HEK293T (cell line): ENCODE results near the gene ZNF236.
A peak's percentile ranks its signal among the peaks of the same experiment; 100 is the strongest.

Source experiments
- CTCF ChIA-PET: fragments of 350-600 bp; formaldehyde crosslinking; extraction: SDS; loops from one replicate; lab custom pipeline; 2021; ENCODE audit warnings: antibody characterized with exemption, inconsistent platforms; lab: Yijun Ruan, JAX
- POLR2A ChIA-PET: fragments of 350-600 bp; formaldehyde crosslinking; extraction: SDS; loops from one replicate; lab custom pipeline; 2020; ENCODE audit warnings: antibody characterized with exemption, inconsistent platforms; lab: Yijun Ruan, JAX
- DNase-seq: peaks from one replicate; pipeline ENCODE4 v3.0.0; 2012; ENCODE audit warnings: mixed read lengths; ENCODE audit errors: extremely low spot score
- ARNT ChIP-seq: fragments of 450-650 bp; IDR thresholded peaks from 2 replicates; pipeline ENCODE4 v1.6.1; 2017; ENCODE audit warnings: mild to moderate bottlenecking
- BHLHE40 ChIP-seq: fragments of 450-650 bp; IDR thresholded peaks from 2 replicates; pipeline ENCODE4 v1.6.1; 2016; ENCODE audit warnings: mild to moderate bottlenecking, moderate library complexity, borderline replicate concordance
- CTBP1 ChIP-seq: fragments of 450-650 bp; IDR thresholded peaks from 2 replicates; pipeline ENCODE4 v1.6.1; 2016; ENCODE audit warnings: borderline replicate concordance
- ELF4 ChIP-seq: fragments of 450-650 bp; IDR thresholded peaks from 2 replicates; pipeline ENCODE4 v1.6.1; 2017; ENCODE audit warnings: antibody characterized with exemption
- FOXA1 ChIP-seq: fragments of 450-650 bp; IDR thresholded peaks from 2 replicates; pipeline ENCODE4 v1.6.1; 2016; ENCODE audit warnings: mild to moderate bottlenecking
- FOXK2 ChIP-seq: fragments of 450-650 bp; IDR thresholded peaks from 2 replicates; pipeline ENCODE4 v1.6.1; 2016; ENCODE audit warnings: mild to moderate bottlenecking
- FOXM1 ChIP-seq: fragments of 450-650 bp; IDR thresholded peaks from 2 replicates; pipeline ENCODE4 v1.6.1; 2017; ENCODE audit warnings: mild to moderate bottlenecking, borderline replicate concordance
- HDGF ChIP-seq: fragments of 450-650 bp; IDR thresholded peaks from 2 replicates; pipeline ENCODE4 v1.6.1; 2017; ENCODE audit warnings: antibody characterized with exemption, borderline replicate concordance
- L3MBTL2 ChIP-seq: fragments of 450-650 bp; conservative IDR thresholded peaks from 2 replicates; pipeline ENCODE4 v1.6.1; 2016; ENCODE audit warnings: mild to moderate bottlenecking
- LEF1 ChIP-seq: fragments of 450-650 bp; IDR thresholded peaks from 2 replicates; pipeline ENCODE4 v1.6.1; 2017; ENCODE audit warnings: mild to moderate bottlenecking, borderline replicate concordance
- NFRKB ChIP-seq: fragments of 450-650 bp; IDR thresholded peaks from 2 replicates; pipeline ENCODE4 v1.6.1; 2016; ENCODE audit warnings: mild to moderate bottlenecking, moderate library complexity
- SP1 ChIP-seq: fragments of 450-650 bp; IDR thresholded peaks from 2 replicates; pipeline ENCODE4 v1.6.1; 2017
- SUZ12 ChIP-seq: fragments of 450-650 bp; IDR thresholded peaks from 2 replicates; pipeline ENCODE4 v1.6.1; 2016; ENCODE audit warnings: mild to moderate bottlenecking
- TARDBP ChIP-seq: fragments of 450-650 bp; IDR thresholded peaks from 2 replicates; pipeline ENCODE4 v1.6.1; 2016
- ZNF384 ChIP-seq: fragments of 450-650 bp; IDR thresholded peaks from 2 replicates; pipeline ENCODE4 v1.6.1; 2016
- TF ChIP-seq, protein P1 (sequence below): fragments of 450-650 bp; IDR thresholded peaks from 2 replicates; pipeline ENCODE4 v1.6.1; 2016

The ZNF236 gene

DNA sequence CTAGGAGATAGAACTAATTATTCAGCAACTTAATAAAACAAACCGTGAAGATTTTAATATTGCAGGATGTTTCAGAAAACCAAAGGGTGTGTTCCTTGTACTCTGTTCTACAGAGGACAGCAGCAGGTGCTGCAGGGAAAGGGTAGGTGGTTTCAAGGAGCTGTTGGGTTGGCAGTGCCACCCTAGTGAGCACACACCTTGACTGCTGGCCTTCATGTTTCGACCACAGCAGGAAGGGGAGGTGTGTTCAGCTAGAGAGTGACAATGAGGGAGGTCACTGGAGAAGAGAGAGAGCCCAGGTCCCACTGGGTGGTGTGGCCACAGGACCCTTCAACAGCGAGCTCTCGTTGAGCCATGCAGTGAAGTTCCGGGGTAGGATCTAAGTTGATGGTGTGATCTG lies 98.6 kb downstream of the ZNF236 start:
- ChIA-PET POLR2A (no interaction called here), CTCF (no interaction called here)
- TF ChIP-seq ARNT, result no peak
- no peak for TF ChIP-seq LEF1
- no peak for TF ChIP-seq TARDBP
- TF ChIP-seq, protein P1, sequence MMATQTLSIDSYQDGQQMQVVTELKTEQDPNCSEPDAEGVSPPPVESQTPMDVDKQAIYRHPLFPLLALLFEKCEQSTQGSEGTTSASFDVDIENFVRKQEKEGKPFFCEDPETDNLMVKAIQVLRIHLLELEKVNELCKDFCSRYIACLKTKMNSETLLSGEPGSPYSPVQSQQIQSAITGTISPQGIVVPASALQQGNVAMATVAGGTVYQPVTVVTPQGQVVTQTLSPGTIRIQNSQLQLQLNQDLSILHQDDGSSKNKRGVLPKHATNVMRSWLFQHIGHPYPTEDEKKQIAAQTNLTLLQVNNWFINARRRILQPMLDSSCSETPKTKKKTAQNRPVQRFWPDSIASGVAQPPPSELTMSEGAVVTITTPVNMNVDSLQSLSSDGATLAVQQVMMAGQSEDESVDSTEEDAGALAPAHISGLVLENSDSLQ, result no peak
- no peak for TF ChIP-seq CTBP1
- no peak for TF ChIP-seq FOXA1
- no peak for TF ChIP-seq ZNF384
- no peak for DNase-seq

DNA sequence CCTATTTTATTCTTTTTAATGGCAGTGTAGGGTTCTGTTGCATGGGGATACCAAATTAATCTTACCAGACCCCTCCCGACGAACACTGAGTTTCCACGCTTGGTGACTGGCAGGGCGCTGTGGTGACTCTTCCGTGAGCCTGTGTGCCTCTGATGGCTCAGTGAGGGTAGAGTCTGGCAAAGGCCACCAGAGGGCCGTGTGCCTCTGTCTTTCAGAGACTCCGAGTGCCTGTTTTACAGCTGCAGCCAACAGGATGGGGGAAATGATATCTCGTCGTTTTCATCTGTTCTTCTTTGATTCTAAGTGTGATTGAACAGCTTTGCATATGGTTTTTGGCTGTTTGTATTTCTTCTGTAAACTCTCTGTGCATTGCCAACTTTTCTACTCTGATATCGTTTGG lies 99.8 kb downstream of the ZNF236 start:
- ChIA-PET POLR2A (no interaction called here), CTCF (interaction anchor here (0.6 to 0.7 kb wide), 2 partner anchors 9 to 78 kb away, joined by 3 read pairs; no protein-coding TSS in a partner anchor)
- TF ChIP-seq ARNT, result no peak
- no peak for TF ChIP-seq L3MBTL2
- no peak for TF ChIP-seq SUZ12
- no peak for TF ChIP-seq HDGF
- TF ChIP-seq ZNF384, result no peak
- TF ChIP-seq LEF1, result no peak
- no peak for TF ChIP-seq SP1
- no peak for TF ChIP-seq ELF4
- no peak for TF ChIP-seq TARDBP
- TF ChIP-seq, protein P1, result no peak
- TF ChIP-seq BHLHE40, result no peak
- no peak for TF ChIP-seq NFRKB
- TF ChIP-seq FOXM1, result no peak
- no peak for TF ChIP-seq FOXK2
- no peak for TF ChIP-seq FOXA1
- TF ChIP-seq CTBP1, result no peak
- peak; percentile 38 for DNase-seq

DNA sequence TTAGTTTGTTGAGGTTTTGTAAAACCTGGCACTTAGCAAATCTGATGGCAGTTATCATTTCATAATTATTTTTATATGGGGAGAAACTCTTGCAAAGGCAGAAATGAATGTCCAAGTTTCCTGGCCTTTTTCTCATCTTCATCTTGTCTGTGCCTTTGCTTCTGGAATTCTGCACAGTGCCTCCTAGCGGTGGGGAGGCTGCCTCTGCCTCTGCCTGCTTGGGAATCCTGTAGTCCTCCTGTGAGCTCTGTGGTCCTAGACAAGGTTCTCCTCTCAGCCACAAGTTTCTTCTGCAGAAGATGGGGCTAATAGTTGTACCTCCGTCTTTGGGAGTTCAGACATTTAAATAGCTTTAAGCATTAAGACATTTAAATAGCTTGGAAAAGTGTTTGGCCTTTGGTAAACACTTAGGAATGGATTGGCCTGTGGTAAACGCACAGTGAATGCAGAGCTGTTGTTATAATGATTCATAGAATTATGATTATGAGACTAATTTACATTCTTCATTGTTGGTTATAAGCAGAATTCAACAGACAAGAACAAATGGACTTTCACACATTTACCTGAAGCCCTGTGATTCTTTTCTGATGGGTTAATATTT lies 101.2 kb downstream of the ZNF236 start:
- peak; percentile 25 for DNase-seq
- ChIA-PET CTCF (interaction anchor here (0.7 to 0.9 kb wide), 3 partner anchors 12 to 120 kb away, joined by 3 to 4 read pairs (median 3); no protein-coding TSS in a partner anchor), POLR2A (no interaction called here)
- no peak for TF ChIP-seq ZNF384

- no peak for DNase-seq
- CTCF ChIA-PET, result no interaction called here
- TF ChIP-seq, protein P1, result no peak
- TF ChIP-seq ELF4, result no peak
- no peak for TF ChIP-seq L3MBTL2
- no peak for TF ChIP-seq NFRKB
- no peak for TF ChIP-seq SP1
- TF ChIP-seq FOXM1, result no peak
- TF ChIP-seq CTBP1, result no peak
- TF ChIP-seq FOXK2, result no peak
- no peak for TF ChIP-seq TARDBP
- TF ChIP-seq ZNF384, result no peak
- TF ChIP-seq HDGF, result no peak
- TF ChIP-seq BHLHE40, result no peak
- no peak for TF ChIP-seq LEF1
- no peak for TF ChIP-seq SUZ12
- no peak for TF ChIP-seq FOXA1
- POLR2A ChIA-PET, result no interaction called here
Observed at GRCh38 chr18:76925501-76925900, 103.1 kb downstream of the ZNF236 start.

- DNase-seq, result no peak
- POLR2A ChIA-PET, result no interaction called here
- TF ChIP-seq ARNT (no peak), SUZ12 (no peak), SP1 (no peak), FOXK2 (no peak), ELF4 (no peak), TARDBP (no peak), ZNF384 (no peak)
- TF ChIP-seq, protein P1, result no peak
- CTCF ChIA-PET, result no interaction called here
Observed at GRCh38 chr18:76927223-76927725, 104.9 kb downstream of the ZNF236 start.

- POLR2A ChIA-PET, result no interaction called here
- CTCF ChIA-PET, result no interaction called here
- TF ChIP-seq NFRKB (no peak), FOXA1 (no peak), CTBP1 (no peak), SUZ12 (no peak), TARDBP (no peak), ARNT (no peak), ELF4 (no peak), BHLHE40 (no peak), SP1 (no peak), HDGF (no peak), ZNF384 (no peak), L3MBTL2 (no peak), FOXM1 (no peak), FOXK2 (no peak), LEF1 (no peak)
- TF ChIP-seq, protein P1, result no peak
- DNase-seq, result no peak
Observed at GRCh38 chr18:76928179-76928868, 106.0 kb downstream of the ZNF236 start.
